ENCODE measurements around the gene HMCN2.

Gene HMCN2

GRCh38 chr9:130345897-130346385 lies 80.4 kb downstream of the HMCN2 start:
- DNase-seq (ENCODE audit: low read depth) = no peak

- DNase-seq (ENCODE audit: low read depth) = no peak
Observed at GRCh38 chr9:130346431-130346830, 80.9 kb downstream of the HMCN2 start.

- no peak for DNase-seq (ENCODE audit: low read depth)
Observed at GRCh38 chr9:130347036-130347435, 81.5 kb downstream of the HMCN2 start.

GRCh38 chr9:130347931-130348330 lies 82.4 kb downstream of the HMCN2 start:
- no peak for DNase-seq (ENCODE audit: low read depth)

GRCh38 chr9:130348341-130348740 lies 82.8 kb downstream of the HMCN2 start:
- no peak for DNase-seq (ENCODE audit: low read depth)

- no peak for DNase-seq (ENCODE audit: low read depth)
Observed at GRCh38 chr9:130348881-130349280, 83.3 kb downstream of the HMCN2 start.

- DNase-seq (ENCODE audit: low read depth) = no peak
Observed at GRCh38 chr9:130349398-130349797, 83.8 kb downstream of the HMCN2 start.

GRCh38 chr9:130351343-130351742 lies 85.8 kb downstream of the HMCN2 start:
- DNase-seq (ENCODE audit: low read depth) = no peak

GRCh38 chr9:130352081-130352480 lies 86.5 kb downstream of the HMCN2 start:
- DNase-seq (ENCODE audit: low read depth) = no peak

GRCh38 chr9:130352586-130353285 lies 87.2 kb downstream of the HMCN2 start:
- DNase-seq (ENCODE audit: low read depth) = no peak

- no peak for DNase-seq (ENCODE audit: low read depth)
Observed at GRCh38 chr9:130354378-130354777, 88.8 kb downstream of the HMCN2 start.

GRCh38 chr9:130354806-130355205 lies 89.2 kb downstream of the HMCN2 start:
- DNase-seq (ENCODE audit: low read depth) = no peak

GRCh38 chr9:130356033-130356432 lies 90.5 kb downstream of the HMCN2 start:
- DNase-seq (ENCODE audit: low read depth) = no peak

GRCh38 chr9:130356877-130357584 lies 91.5 kb downstream of the HMCN2 start:
- no peak for DNase-seq (ENCODE audit: low read depth)

- no peak for DNase-seq (ENCODE audit: low read depth)
Observed at GRCh38 chr9:130358928-130359327, 93.4 kb downstream of the HMCN2 start.

GRCh38 chr9:130359819-130360218 lies 94.3 kb downstream of the HMCN2 start:
- DNase-seq (ENCODE audit: low read depth) = no peak

- DNase-seq (ENCODE audit: low read depth) = no peak
Observed at GRCh38 chr9:130360672-130361071, 95.1 kb downstream of the HMCN2 start.

GRCh38 chr9:130361873-130362362 lies 96.4 kb downstream of the HMCN2 start:
- DNase-seq (ENCODE audit: low read depth) = no peak

- no peak for DNase-seq (ENCODE audit: low read depth)
Observed at GRCh38 chr9:130362691-130363090, 97.1 kb downstream of the HMCN2 start.

- DNase-seq (ENCODE audit: low read depth) = no peak
Observed at GRCh38 chr9:130363755-130364404, 98.3 kb downstream of the HMCN2 start.

GRCh38 chr9:130364619-130365322 lies 99.2 kb downstream of the HMCN2 start:
- DNase-seq (ENCODE audit: low read depth) = no peak

GRCh38 chr9:130365323-130365721 lies 99.8 kb downstream of the HMCN2 start:
- DNase-seq (ENCODE audit: low read depth) = no peak

Measured in activated T-cell treated with anti-CD3 and anti-CD28 coated beads for 1 hour (primary cell).